Measurements from ENCODE around the gene B9D2. TPM values are rescaled to one million over a fixed set of nuclear protein-coding genes. Genes with fewer than 3 reads are reported as not detected.
A peak's percentile ranks its signal among the peaks of the same experiment; 100 is the strongest.

B9D2 gene
- total RNA-seq, 1 experiment from 2014 or later = 7.6 TPM

DNA sequence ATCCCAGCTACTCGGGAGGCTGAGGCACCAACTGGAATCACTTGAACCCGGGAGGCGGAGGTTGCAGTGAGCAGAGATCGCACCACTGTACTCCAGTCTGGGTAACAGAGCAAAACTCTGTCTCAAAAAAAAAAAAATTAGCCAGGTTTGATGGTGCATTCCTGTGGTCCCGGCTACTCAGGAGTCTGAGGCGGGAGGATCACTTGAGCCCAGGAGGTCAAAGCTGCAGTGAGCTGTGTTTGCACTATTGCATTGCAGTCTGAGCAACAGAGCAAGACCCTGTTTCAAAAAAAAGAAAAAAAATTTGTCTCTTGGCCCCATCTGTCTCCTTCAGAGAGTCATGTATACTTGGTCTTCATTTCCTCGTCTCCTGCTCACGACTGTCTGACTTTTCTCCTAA is 52.3 kb downstream of the B9D2 start:
- H3K9me3 ChIP-seq (ENCODE audit: low read length) = no peaks in the 10 kb centered on the region
- peaks cover 33% of the 10 kb centered on the region for H3K4me1 ChIP-seq (ENCODE audit: low read length)

DNA sequence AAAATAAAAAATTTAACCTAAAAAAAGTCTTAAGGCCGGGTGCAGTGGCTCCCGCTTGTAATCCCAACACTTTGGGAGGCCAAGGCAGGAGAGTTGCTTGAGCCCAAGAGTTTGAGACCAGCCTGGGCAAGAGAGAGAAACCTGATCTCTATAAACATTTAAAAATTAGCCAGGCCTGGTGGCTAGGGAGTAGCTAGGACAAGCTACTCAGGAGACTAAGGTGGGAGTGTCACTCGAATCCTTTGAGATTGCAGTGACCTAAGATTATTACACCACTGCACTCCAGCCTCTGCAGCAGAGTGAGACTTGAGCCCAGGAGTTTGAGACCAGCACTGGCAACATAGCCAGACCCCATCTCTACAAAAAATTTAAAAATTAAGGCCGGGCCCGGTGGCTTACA is 52.9 kb downstream of the B9D2 start:
- H3K27ac ChIP-seq (ENCODE audit: low read length) = peak overlapping the region; percentile 77
- H3K9me2 ChIP-seq (replicated peaks; ENCODE audit: insufficient read depth, low read length) = no peaks in the 10 kb centered on the region
- no peak overlapping the region for H2AFZ ChIP-seq (ENCODE audit: low read length)
- no peaks in the 10 kb centered on the region for H3K27me3 ChIP-seq (ENCODE audit: low read length)
- no peaks in the 10 kb centered on the region for H4K20me1 ChIP-seq (ENCODE audit: insufficient read depth, low read depth, low read length)
- H3K9ac ChIP-seq (ENCODE audit: low read length) = peak overlapping the region; percentile 87
- peak overlapping the region; percentile 98 for H3K4me2 ChIP-seq (ENCODE audit: low read depth, low read length, poor library complexity, severe bottlenecking)
- H3K36me3 ChIP-seq (ENCODE audit: insufficient read depth, low read length) = peaks cover 21% of the 10 kb centered on the region; the same call in 1 of the 2 replicates
- H3K4me3 ChIP-seq (ENCODE audit: low read length) = peak overlapping the region; percentile 87
- peaks cover 33% of the 10 kb centered on the region for H3K4me1 ChIP-seq (ENCODE audit: low read length)
- H3K79me2 ChIP-seq (ENCODE audit: low read length) = peaks cover 42% of the 10 kb centered on the region
- no peak for DNase-seq
- no peaks in the 10 kb centered on the region for H3K9me3 ChIP-seq (ENCODE audit: low read length)

More for the DNA sequence above, 52.3 kb downstream of the B9D2 start:
- peak overlapping the region; percentile 87 for H3K9ac ChIP-seq (ENCODE audit: low read length)
- peak overlapping the region; percentile 87; the same call in 1 of the 2 replicates for H3K4me3 ChIP-seq (ENCODE audit: low read length)
- H3K4me2 ChIP-seq (ENCODE audit: low read depth, low read length, poor library complexity, severe bottlenecking) = peak overlapping the region; percentile 98
- H3K36me3 ChIP-seq (ENCODE audit: insufficient read depth, low read length) = peaks cover 20% of the 10 kb centered on the region; the same call in 1 of the 2 replicates
- H3K79me2 ChIP-seq (ENCODE audit: low read length) = peaks cover 42% of the 10 kb centered on the region
- no peak overlapping the region for H3K27ac ChIP-seq (ENCODE audit: low read length)
- H3K27me3 ChIP-seq (ENCODE audit: low read length) = no peaks in the 10 kb centered on the region
- H3K9me2 ChIP-seq (replicated peaks; ENCODE audit: insufficient read depth, low read length) = no peaks in the 10 kb centered on the region
- DNase-seq = no peak
- H4K20me1 ChIP-seq (ENCODE audit: insufficient read depth, low read depth, low read length) = no peaks in the 10 kb centered on the region
- no peak overlapping the region for H2AFZ ChIP-seq (ENCODE audit: low read length)

DNA sequence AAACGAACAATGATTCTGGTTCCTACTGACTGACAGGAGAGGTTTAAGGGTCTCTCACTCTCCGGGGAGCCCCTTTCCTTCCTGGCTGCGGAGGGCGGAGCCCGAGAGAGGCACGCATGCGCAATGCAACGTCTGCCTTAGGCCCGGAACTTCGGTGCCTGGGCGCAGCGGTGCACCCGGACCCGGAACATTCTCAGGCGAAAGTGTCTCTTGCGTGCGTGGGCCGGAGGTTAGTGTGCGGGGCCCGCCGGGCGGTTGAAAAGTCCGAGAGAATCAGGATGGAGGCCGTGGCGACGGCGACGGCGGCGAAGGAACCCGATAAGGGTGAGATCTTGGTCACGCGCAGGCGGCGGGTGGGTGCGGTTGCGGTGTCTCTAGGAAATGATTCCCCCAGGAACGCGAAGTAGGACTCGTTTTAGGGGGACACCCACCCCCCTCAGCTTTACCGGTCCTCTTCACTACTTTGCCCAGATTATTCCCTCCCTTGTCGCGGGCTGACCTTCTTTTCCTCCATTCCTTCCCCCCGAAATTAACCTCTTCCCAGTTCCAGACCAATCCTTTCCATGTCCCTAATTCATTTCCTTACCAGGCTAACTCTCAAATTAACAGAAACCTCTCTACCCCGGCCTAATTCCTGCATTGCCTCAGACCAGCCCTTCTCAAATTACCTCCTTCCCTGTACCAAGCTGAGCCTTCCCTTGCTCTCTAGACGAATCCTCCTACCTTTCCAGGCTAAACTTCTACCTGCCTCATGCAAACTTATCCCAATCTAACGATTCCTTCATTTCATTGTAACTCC is 53.7 kb downstream of the B9D2 start, which contains the start of gene CCDC97:
Gene CCDC97, plus strand, starts transcription at position 140 of the 799 bp plus-strand sequence. Its CDS starts 139 bp downstream, at position 279.
- peaks cover 42% of the 10 kb centered on the region for H3K79me2 ChIP-seq (ENCODE audit: low read length)
- DNase-seq = peak; percentile 95

DNA sequence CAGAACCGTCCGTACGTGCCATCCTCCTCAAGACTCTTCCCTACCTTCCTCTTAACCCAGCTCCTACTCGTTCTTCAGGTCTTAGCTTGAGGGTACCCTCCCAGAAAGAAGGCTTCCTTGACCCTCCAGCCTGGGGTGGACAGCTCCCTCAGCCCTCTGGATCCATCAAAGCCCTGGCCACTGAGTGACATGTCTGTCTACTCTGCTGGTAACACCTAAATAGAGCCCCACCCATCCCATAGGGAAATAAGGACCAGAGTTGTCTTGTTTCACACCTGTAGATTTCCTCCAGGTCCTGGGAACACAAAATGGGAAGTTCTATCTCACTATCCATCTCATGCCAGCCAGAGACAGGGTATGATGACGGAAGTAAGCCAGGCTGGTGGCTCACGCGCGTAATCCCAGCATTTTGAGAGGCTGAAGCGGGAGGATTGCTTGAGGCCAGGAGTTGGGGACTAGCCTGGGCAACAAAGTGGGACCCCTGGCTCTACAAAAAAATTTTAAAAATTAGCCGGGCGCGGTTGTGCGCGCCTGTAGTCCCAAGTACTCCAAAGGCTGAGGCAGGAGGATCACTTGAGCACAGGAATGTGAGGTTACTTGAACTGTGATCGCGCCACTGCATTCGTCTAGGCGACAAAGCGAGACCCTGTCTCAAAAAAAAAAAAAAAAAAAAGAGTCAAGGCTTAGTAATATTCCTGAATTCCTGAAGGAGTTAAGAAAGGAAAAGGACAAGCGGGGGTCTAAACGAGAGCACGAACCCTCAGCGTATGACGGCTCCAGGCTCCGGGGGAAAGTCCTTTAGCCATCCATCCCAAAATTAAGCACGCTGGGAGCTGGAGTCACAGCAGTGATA is 54.5 kb downstream of the B9D2 start:
- H4K20me1 ChIP-seq (ENCODE audit: insufficient read depth, low read depth, low read length) = no peaks in the 10 kb centered on the region
- peaks cover 33% of the 10 kb centered on the region for H3K4me1 ChIP-seq (ENCODE audit: low read length)
- H3K79me2 ChIP-seq (ENCODE audit: low read length) = peaks cover 40% of the 10 kb centered on the region
- no peaks in the 10 kb centered on the region for H3K9me3 ChIP-seq (ENCODE audit: low read length)
- H3K36me3 ChIP-seq (ENCODE audit: insufficient read depth, low read length) = peaks cover 20% of the 10 kb centered on the region; the same call in 1 of the 2 replicates
- H3K27me3 ChIP-seq (ENCODE audit: low read length) = no peaks in the 10 kb centered on the region
- no peaks in the 10 kb centered on the region for H3K9me2 ChIP-seq (replicated peaks; ENCODE audit: insufficient read depth, low read length)
- H3K27ac ChIP-seq (ENCODE audit: low read length) = peak overlapping the region; percentile 77
- peak overlapping the region; percentile 87 for H3K4me3 ChIP-seq (ENCODE audit: low read length)
- peak overlapping the region; percentile 96; the same call in 1 of the 2 replicates for H2AFZ ChIP-seq (ENCODE audit: low read length)
- peak overlapping the region; percentile 98 for H3K4me2 ChIP-seq (ENCODE audit: low read depth, low read length, poor library complexity, severe bottlenecking)
- H3K9ac ChIP-seq (ENCODE audit: low read length) = peak overlapping the region; percentile 87
- peak; percentile 62 for DNase-seq

More for the DNA sequence above, 53.7 kb downstream of the B9D2 start, which contains the start of gene CCDC97:
- no peaks in the 10 kb centered on the region for H3K9me2 ChIP-seq (replicated peaks; ENCODE audit: insufficient read depth, low read length)
- peaks cover 33% of the 10 kb centered on the region for H3K4me1 ChIP-seq (ENCODE audit: low read length)
- H3K36me3 ChIP-seq (ENCODE audit: insufficient read depth, low read length) = peaks cover 21% of the 10 kb centered on the region; the same call in 1 of the 2 replicates
- H3K4me3 ChIP-seq (ENCODE audit: low read length) = peak within 1 kb of the TSS; percentile 87
- peak within 1 kb of the TSS; percentile 77 for H3K27ac ChIP-seq (ENCODE audit: low read length)
- no peaks in the 10 kb centered on the region for H4K20me1 ChIP-seq (ENCODE audit: insufficient read depth, low read depth, low read length)
- H3K9ac ChIP-seq (ENCODE audit: low read length) = peak within 1 kb of the TSS; percentile 87
- H2AFZ ChIP-seq (ENCODE audit: low read length) = peak within 1 kb of the TSS; percentile 96; the same call in 1 of the 2 replicates
- no peaks in the 10 kb centered on the region for H3K27me3 ChIP-seq (ENCODE audit: low read length)
- peak within 1 kb of the TSS; percentile 98 for H3K4me2 ChIP-seq (ENCODE audit: low read depth, low read length, poor library complexity, severe bottlenecking)
- no peaks in the 10 kb centered on the region for H3K9me3 ChIP-seq (ENCODE audit: low read length)

DNA sequence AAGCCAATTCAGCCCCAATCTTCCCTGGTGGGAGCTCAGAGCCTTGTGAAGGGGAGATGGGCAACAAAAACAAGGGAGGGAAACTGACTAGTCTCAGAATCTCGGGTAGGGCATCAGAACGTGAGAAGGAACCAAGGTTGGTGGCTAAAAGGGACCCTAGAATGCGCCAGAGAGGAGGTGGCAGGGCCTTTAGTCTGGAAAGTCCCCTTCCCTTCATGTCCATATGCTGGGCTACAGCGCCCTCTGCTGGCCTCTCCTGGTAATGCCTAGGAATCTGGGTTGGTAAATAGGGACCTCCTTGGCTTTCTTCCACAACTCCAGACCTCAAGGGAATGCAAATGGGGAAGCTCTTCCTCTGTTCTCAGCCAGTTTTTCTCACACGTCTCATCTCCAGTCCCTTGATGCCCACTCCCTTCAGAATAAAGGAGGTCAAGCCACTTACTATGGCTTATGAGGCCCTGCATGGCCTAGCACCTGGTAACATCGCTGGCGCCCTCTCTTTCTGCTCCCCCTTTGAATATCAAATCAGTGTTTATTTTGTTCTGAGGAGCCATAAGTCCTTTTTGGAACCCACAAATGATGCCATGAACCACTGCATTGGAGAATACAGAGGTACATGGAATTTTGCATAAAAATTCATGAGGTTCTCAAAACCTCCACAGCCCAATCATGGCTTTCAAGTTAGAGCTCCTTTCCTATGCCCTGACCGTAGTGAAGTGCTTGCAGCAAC is 55.3 kb downstream of the B9D2 start:
- H2AFZ ChIP-seq (ENCODE audit: low read length) = no peak overlapping the region
- H3K4me3 ChIP-seq (ENCODE audit: low read length) = peak overlapping the region; percentile 87; the same call in 1 of the 2 replicates
- H4K20me1 ChIP-seq (ENCODE audit: insufficient read depth, low read depth, low read length) = no peaks in the 10 kb centered on the region
- H3K79me2 ChIP-seq (ENCODE audit: low read length) = peaks cover 34% of the 10 kb centered on the region
- peak; percentile 92 for DNase-seq
- peak overlapping the region; percentile 98 for H3K4me2 ChIP-seq (ENCODE audit: low read depth, low read length, poor library complexity, severe bottlenecking)
- peak overlapping the region; percentile 87 for H3K9ac ChIP-seq (ENCODE audit: low read length)
- no peaks in the 10 kb centered on the region for H3K9me2 ChIP-seq (replicated peaks; ENCODE audit: insufficient read depth, low read length)
- H3K27me3 ChIP-seq (ENCODE audit: low read length) = no peaks in the 10 kb centered on the region
- peak overlapping the region; percentile 77 for H3K27ac ChIP-seq (ENCODE audit: low read length)
- peaks cover 23% of the 10 kb centered on the region; the same call in 1 of the 2 replicates for H3K36me3 ChIP-seq (ENCODE audit: insufficient read depth, low read length)
- H3K9me3 ChIP-seq (ENCODE audit: low read length) = no peaks in the 10 kb centered on the region
- H3K4me1 ChIP-seq (ENCODE audit: low read length) = peaks cover 33% of the 10 kb centered on the region

DNA sequence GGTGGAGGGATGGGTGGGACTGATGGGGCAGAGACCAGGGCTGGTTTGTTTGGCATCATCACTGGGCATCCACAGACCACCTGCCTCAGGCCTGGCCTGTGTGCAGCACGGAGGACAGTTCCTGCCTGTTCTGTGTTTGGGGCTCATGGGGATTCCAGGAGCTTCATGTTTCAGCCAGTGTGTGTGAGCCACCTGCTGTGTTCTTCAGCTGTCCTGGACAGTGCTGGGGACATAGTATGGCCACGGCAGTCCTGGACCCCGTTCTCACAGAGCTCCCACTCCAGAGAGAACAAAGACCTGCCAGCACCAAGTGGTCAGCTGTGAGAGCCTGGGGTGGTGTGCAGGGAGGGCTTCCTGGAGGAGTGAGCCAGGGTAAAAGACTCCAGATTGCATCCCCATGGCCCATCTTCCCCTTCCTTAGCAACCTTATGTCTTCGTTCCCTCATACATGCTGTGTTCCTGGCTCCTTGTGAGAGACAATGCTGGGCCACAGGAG is 55.9 kb downstream of the B9D2 start:
- DNase-seq = no peak

DNA sequence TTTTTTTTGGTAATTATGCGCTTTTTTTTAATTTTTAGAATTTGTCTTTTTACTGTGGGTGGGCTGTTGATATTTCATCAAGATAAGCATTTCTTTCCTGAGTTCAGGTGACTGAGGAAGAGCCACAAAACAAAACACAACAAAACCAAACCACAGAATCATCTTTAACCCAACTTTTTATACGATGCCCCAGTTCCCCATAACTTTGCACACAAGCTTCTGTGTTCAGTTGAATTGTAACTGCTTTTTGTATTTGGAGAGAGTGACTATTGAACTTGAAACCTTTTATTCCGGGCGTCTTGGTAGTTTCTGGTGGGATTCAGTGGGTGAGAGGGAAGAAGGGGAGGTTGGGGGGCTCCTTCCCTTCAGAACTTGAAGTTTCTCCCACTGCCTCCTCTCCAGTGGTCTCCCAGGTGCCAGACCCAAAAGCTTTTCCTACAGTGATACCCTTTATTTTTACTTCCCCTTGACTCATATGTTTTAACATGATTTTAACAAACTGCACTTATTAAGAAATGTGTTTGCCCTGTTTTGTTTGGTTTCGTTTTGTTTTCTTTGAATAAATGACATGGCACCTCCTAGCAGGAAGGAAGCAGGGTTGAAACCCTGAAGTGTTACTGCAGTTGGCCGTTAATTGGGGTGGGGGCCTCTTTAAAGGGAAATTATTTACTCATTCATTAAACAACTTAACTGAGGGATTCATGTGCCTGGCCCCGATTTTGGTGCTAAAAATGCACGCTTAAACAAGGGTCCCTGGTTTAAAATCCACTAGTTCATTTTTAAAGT is 56.7 kb downstream of the B9D2 start:
- no peaks in the 10 kb centered on the region for H4K20me1 ChIP-seq (ENCODE audit: insufficient read depth, low read depth, low read length)
- peaks cover 33% of the 10 kb centered on the region for H3K4me1 ChIP-seq (ENCODE audit: low read length)
- H3K9me2 ChIP-seq (replicated peaks; ENCODE audit: insufficient read depth, low read length) = no peaks in the 10 kb centered on the region
- DNase-seq = peak; percentile 39
- H3K9me3 ChIP-seq (ENCODE audit: low read length) = no peaks in the 10 kb centered on the region
- no peak overlapping the region for H3K4me3 ChIP-seq (ENCODE audit: low read length)
- H3K79me2 ChIP-seq (ENCODE audit: low read length) = peaks cover 21% of the 10 kb centered on the region
- no peaks in the 10 kb centered on the region for H3K27me3 ChIP-seq (ENCODE audit: low read length)
- H3K27ac ChIP-seq (ENCODE audit: low read length) = peak overlapping the region; percentile 77
- H3K9ac ChIP-seq (ENCODE audit: low read length) = peak overlapping the region; percentile 28; the same call in 1 of the 2 replicates
- no peak overlapping the region for H2AFZ ChIP-seq (ENCODE audit: low read length)
- peaks cover 14% of the 10 kb centered on the region; the same call in 1 of the 2 replicates for H3K36me3 ChIP-seq (ENCODE audit: insufficient read depth, low read length)
- no peak overlapping the region for H3K4me2 ChIP-seq (ENCODE audit: low read depth, low read length, poor library complexity, severe bottlenecking)

More for the DNA sequence above, 55.9 kb downstream of the B9D2 start:
- peaks cover 33% of the 10 kb centered on the region for H3K4me1 ChIP-seq (ENCODE audit: low read length)
- H3K36me3 ChIP-seq (ENCODE audit: insufficient read depth, low read length) = peaks cover 17% of the 10 kb centered on the region; the same call in 1 of the 2 replicates
- H3K9ac ChIP-seq (ENCODE audit: low read length) = peak overlapping the region; percentile 28; the same call in 1 of the 2 replicates
- no peak overlapping the region for H3K4me2 ChIP-seq (ENCODE audit: low read depth, low read length, poor library complexity, severe bottlenecking)
- H4K20me1 ChIP-seq (ENCODE audit: insufficient read depth, low read depth, low read length) = no peaks in the 10 kb centered on the region
- no peaks in the 10 kb centered on the region for H3K27me3 ChIP-seq (ENCODE audit: low read length)
- H3K79me2 ChIP-seq (ENCODE audit: low read length) = peaks cover 28% of the 10 kb centered on the region
- H3K9me3 ChIP-seq (ENCODE audit: low read length) = no peaks in the 10 kb centered on the region
- no peak overlapping the region for H2AFZ ChIP-seq (ENCODE audit: low read length)
- peak overlapping the region; percentile 77 for H3K27ac ChIP-seq (ENCODE audit: low read length)
- H3K4me3 ChIP-seq (ENCODE audit: low read length) = no peak overlapping the region
- H3K9me2 ChIP-seq (replicated peaks; ENCODE audit: insufficient read depth, low read length) = no peaks in the 10 kb centered on the region

Data from Karpas-422 (cell line).